ENCODE data around the gene TMEM121B. TPM values are rescaled to one million over a fixed set of nuclear protein-coding genes. Genes with fewer than 3 reads are reported as not detected.
"Not testable (repeated sequence)": the region's sequence is repeated elsewhere in the genome, so short reads cannot be mapped to it uniquely, and the experiment has no call there.

Gene TMEM121B
- under 1 TPM; 0.27 to 0.36 TPM for total RNA-seq

GRCh38 chr22:17121233-17122195 lies at the start of gene TMEM121B:
Gene TMEM121B, minus strand, starts transcription at chr22:17121360. Its CDS starts 233 bp downstream, at chr22:17121127.
- Mint-ChIP-seq H3K36me3 (no peaks in the 10 kb centered on the region), H3K27me3 (peaks cover 25% of the 10 kb centered on the region), H3K4me3 (peak within 1 kb of the TSS; percentile 74), H3K9me3 (no peaks in the 10 kb centered on the region), H3K4me1 (peaks cover 30% of the 10 kb centered on the region), H3K27ac (no peak within 1 kb of the TSS)
- peak; percentile 27 for DNase-seq

DNA sequence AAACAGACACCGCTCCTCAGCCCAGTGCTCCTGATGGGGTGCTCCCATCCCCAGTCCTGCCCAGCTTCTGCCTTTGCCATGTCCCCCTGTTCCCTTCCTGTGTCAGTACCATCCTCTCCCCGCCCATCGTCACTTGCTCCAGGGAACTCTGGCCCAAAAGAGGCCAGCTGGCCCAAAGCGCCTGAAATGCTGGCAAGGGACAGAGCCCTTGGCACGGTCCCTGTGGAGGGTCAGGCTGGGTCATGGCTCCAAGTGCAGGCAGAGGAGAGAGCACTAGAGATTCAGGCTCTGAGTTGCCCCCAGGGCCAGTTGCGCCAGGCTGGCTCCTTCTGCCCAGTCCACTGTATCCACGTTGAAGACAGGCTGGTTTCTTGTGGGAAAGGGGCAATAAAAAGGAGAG lies 46.3 kb upstream of the TMEM121B start:
- no peaks in the 10 kb centered on the region for H3K36me3 Mint-ChIP-seq
- H3K27me3 Mint-ChIP-seq: no peaks in the 10 kb centered on the region
- H3K4me3 Mint-ChIP-seq: no peak overlapping the region
- DNase-seq: no peak
- no peak overlapping the region for H3K27ac Mint-ChIP-seq
- H3K9me3 Mint-ChIP-seq: no peaks in the 10 kb centered on the region
- H3K4me1 Mint-ChIP-seq: peaks cover 6% of the 10 kb centered on the region

GRCh38 chr22:17164392-17165024 lies 43.3 kb upstream of the TMEM121B start:
- no peaks in the 10 kb centered on the region for H3K27me3 Mint-ChIP-seq
- no peak for DNase-seq
- peaks cover 5% of the 10 kb centered on the region for H3K4me1 Mint-ChIP-seq
- H3K36me3 Mint-ChIP-seq: peaks cover 3% of the 10 kb centered on the region
- H3K27ac Mint-ChIP-seq: no peak overlapping the region
- no peak overlapping the region for H3K4me3 Mint-ChIP-seq
- H3K9me3 Mint-ChIP-seq: no peaks in the 10 kb centered on the region

- H3K36me3 Mint-ChIP-seq: peaks cover 9% of the 10 kb centered on the region
- H3K4me3 Mint-ChIP-seq: no peak overlapping the region
- H3K9me3 Mint-ChIP-seq: no peaks in the 10 kb centered on the region
- no peaks in the 10 kb centered on the region for H3K27me3 Mint-ChIP-seq
- no peak overlapping the region for H3K27ac Mint-ChIP-seq
- no peak for DNase-seq
- H3K4me1 Mint-ChIP-seq: peaks cover 11% of the 10 kb centered on the region
These were observed 41.6 kb upstream of the TMEM121B start for GRCh38 chr22:17162731-17163130.

DNA sequence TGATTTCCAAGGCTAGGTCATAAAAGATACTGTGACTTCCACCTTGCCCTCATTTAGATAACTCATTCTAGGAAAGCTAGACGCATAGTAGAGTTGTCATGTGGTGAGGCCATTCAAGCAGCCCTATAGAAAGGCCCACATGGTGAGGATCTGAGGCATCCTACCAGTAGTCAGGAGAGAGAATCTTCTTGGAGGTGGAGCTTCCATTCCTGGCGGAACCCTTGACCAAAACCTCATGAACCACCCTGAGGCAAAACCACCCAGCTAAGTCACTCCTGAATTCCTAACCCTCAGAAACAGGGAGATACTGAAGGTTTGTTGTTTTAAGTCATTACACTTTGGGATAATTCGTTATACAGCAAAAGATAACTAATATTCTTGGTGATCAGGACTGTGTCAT lies 40.8 kb upstream of the TMEM121B start:
- Mint-ChIP-seq H3K27ac (no peak overlapping the region), H3K9me3 (no peaks in the 10 kb centered on the region), H3K36me3 (peaks cover 9% of the 10 kb centered on the region), H3K27me3 (no peaks in the 10 kb centered on the region), H3K4me3 (no peak overlapping the region), H3K4me1 (peaks cover 15% of the 10 kb centered on the region)
- no peak for DNase-seq

DNA sequence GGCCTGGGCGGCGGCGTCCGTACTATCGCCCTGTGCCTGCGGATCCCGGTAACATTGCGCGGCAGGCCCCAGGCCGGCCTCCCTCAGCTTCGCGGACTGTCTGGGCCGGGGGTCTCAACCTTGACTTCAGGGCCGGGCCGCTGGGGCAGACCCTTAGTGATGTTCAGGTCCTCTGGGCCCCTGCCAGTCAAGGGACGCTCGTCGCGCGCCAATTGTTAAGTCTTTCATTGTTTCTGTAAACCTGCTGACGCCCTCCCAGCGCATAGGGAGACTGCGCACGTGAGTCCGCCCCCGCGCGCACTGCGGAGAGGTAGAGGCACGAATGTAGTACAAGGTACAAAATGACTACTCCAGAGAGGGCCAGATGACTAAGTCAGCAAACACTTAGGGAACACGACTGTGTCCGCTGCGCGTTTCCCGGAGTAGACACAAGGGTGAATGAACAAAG lies 38.4 kb upstream of the TMEM121B start:
- peaks cover 18% of the 10 kb centered on the region for H3K36me3 Mint-ChIP-seq
- peak; percentile 75 for DNase-seq
- no peaks in the 10 kb centered on the region for H3K27me3 Mint-ChIP-seq
- H3K27ac Mint-ChIP-seq: peak overlapping the region; percentile 83
- peak overlapping the region; percentile 90 for H3K4me3 Mint-ChIP-seq
- H3K4me1 Mint-ChIP-seq: peaks cover 32% of the 10 kb centered on the region
- no peaks in the 10 kb centered on the region for H3K9me3 Mint-ChIP-seq

- H3K27ac Mint-ChIP-seq: peak within 1 kb of the TSS; percentile 84
- DNase-seq: peak; percentile 86
- H3K36me3 Mint-ChIP-seq: peaks cover 18% of the 10 kb centered on the region
- H3K27me3 Mint-ChIP-seq: no peaks in the 10 kb centered on the region
- peak within 1 kb of the TSS; percentile 90 for H3K4me3 Mint-ChIP-seq
- H3K9me3 Mint-ChIP-seq: no peaks in the 10 kb centered on the region
- H3K4me1 Mint-ChIP-seq: peaks cover 33% of the 10 kb centered on the region
These were observed 37.7 kb upstream of the TMEM121B start, which contains the start of gene HDHD5 for GRCh38 chr22:17158568-17159503. Gene HDHD5, minus strand, starts transcription at chr22:17159277. Its CDS starts 26 bp downstream, at chr22:17159251.

DNA sequence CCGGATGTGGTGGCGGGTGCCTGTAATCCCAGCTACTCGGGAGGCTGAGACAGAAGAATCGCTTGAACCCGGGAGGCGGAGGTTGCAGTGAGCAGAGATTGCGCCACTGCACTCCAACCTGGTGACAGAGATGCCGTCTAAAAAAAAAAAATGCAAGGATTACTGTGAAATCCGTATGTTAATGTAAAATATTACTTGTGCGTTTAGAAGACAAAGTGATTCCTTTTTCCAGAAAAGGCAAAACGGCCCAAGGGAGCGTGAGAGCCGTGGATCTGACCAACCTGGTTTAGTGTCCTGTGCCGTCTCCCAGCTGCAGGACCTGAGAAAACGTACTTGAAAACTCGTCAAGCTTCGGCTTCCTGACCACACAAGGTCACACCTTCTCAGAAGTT lies 37.0 kb upstream of the TMEM121B start:
- Mint-ChIP-seq H3K27me3 (no peaks in the 10 kb centered on the region), H3K9me3 (no peaks in the 10 kb centered on the region), H3K36me3 (peaks cover 20% of the 10 kb centered on the region), H3K4me1 (peaks cover 35% of the 10 kb centered on the region), H3K4me3 (peak overlapping the region; percentile 90), H3K27ac (peak overlapping the region; percentile 84)
- DNase-seq: no peak

- peaks cover 35% of the 10 kb centered on the region for H3K4me1 Mint-ChIP-seq
- H3K27me3 Mint-ChIP-seq: no peaks in the 10 kb centered on the region
- no peak for DNase-seq
- H3K9me3 Mint-ChIP-seq: no peaks in the 10 kb centered on the region
- H3K27ac Mint-ChIP-seq: no peak overlapping the region
- H3K36me3 Mint-ChIP-seq: peaks cover 20% of the 10 kb centered on the region
- H3K4me3 Mint-ChIP-seq: peak overlapping the region; percentile 90
These were observed 36.6 kb upstream of the TMEM121B start for GRCh38 chr22:17157714-17158113.

DNA sequence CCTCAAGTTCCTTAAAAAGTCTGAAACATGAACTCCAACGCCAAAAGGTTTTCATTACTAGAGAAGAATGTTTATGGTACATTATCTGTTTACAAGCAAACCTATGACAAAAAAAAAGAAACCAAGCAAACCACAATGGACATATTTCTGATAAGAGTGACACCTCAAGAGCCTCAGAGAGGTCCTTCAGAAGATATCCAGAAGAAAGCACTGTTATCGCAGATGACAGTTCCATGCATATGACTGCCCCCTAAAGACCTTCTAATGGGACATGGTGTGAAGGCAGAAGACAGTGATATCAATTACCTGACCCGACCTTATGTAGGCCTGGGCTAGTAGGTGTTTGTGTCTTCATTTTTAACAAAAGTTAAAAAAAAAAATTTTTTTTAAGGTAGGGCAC lies 34.8 kb upstream of the TMEM121B start:
- Mint-ChIP-seq H3K4me1 (peaks cover 42% of the 10 kb centered on the region), H3K27ac (no peak overlapping the region), H3K4me3 (peak overlapping the region; percentile 14), H3K27me3 (no peaks in the 10 kb centered on the region), H3K9me3 (no peaks in the 10 kb centered on the region), H3K36me3 (peaks cover 26% of the 10 kb centered on the region)
- DNase-seq: no peak

- Mint-ChIP-seq H3K4me3 (no peak overlapping the region), H3K27ac (no peak overlapping the region), H3K36me3 (peaks cover 20% of the 10 kb centered on the region), H3K4me1 (peaks cover 37% of the 10 kb centered on the region), H3K27me3 (no peaks in the 10 kb centered on the region), H3K9me3 (no peaks in the 10 kb centered on the region)
- no peak for DNase-seq
These were observed 31.8 kb upstream of the TMEM121B start for GRCh38 chr22:17152971-17153370.

GRCh38 chr22:17152340-17152739 lies 31.2 kb upstream of the TMEM121B start:
- Mint-ChIP-seq H3K27me3 (no peaks in the 10 kb centered on the region), H3K27ac (no peak overlapping the region), H3K4me3 (no peak overlapping the region), H3K36me3 (peaks cover 23% of the 10 kb centered on the region), H3K9me3 (no peaks in the 10 kb centered on the region), H3K4me1 (peaks cover 33% of the 10 kb centered on the region)
- DNase-seq: no peak

GRCh38 chr22:17149076-17149815 lies 28.1 kb upstream of the TMEM121B start:
- Mint-ChIP-seq H3K27ac (no peak overlapping the region), H3K36me3 (peaks cover 19% of the 10 kb centered on the region), H3K4me1 (peaks cover 13% of the 10 kb centered on the region), H3K9me3 (no peaks in the 10 kb centered on the region), H3K27me3 (no peaks in the 10 kb centered on the region), H3K4me3 (no peak overlapping the region)
- no peak for DNase-seq

DNA sequence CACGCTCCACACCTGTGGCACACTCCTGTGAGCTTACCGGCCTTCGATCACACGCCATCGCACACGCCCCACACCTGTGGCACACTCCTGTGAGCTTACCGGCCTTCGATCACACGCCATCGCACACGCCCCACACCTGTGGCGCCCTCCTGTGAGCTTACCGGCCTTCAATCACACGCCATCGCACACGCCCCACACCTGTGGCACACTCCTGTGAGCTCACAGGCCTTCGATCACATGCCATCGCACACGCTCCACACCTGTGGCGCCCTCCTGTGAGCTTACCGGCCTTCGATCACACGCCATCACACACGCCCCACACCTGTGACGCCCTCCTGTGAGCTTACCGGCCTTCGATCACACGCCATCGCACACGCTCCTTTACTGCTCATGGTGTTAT lies 26.3 kb upstream of the TMEM121B start:
- peaks cover 23% of the 10 kb centered on the region for H3K36me3 Mint-ChIP-seq
- H3K27me3 Mint-ChIP-seq, DNase-seq, H3K4me3 Mint-ChIP-seq, H3K27ac Mint-ChIP-seq, H3K9me3 Mint-ChIP-seq: not testable (repeated sequence)
- H3K4me1 Mint-ChIP-seq: peaks cover 11% of the 10 kb centered on the region
